Colonic mucosa (tissue), 4 donors: ENCODE measurements around the gene CFAP141. TPM values are rescaled to one million over a fixed set of nuclear protein-coding genes. Genes with fewer than 3 reads are reported as not detected.
A peak's percentile ranks its signal among the peaks of the same experiment; 100 is the strongest.

ENCODE experiments used
- DNase-seq: peaks from one replicate; pipeline ENCODE4 v3.0.0-alpha.2; 2020
- H3K27ac ChIP-seq: fragments of 200-600 bp; one replicate; pipeline ENCODE4 v1.8.0; 2021
- H3K27me3 ChIP-seq: fragments of 200-600 bp; one replicate; pipeline ENCODE4 v1.8.0; 2021
- H3K36me3 ChIP-seq: fragments of 200-600 bp; one replicate; pipeline ENCODE4 v1.8.0; 2021
- H3K4me1 ChIP-seq: fragments of 200-600 bp; one replicate; pipeline ENCODE4 v1.8.0; 2021; ENCODE audit warnings: mild to moderate bottlenecking
- H3K4me3 ChIP-seq: fragments of 200-600 bp; one replicate; pipeline ENCODE4 v1.8.0; 2021
- H3K9ac ChIP-seq, 2 donors: one replicate each; pipeline ENCODE4 v1.7.0; 2013; ENCODE audit warnings: control low read depth in 2 of 2, low read depth in 2 of 2, low read length in 2 of 2
- H3K9me3 ChIP-seq: fragments of 200-600 bp; one replicate; pipeline ENCODE4 v1.8.0; 2021
- CTCF ChIP-seq: fragments of 200-600 bp; IDR thresholded peaks from one replicate; pipeline ENCODE4 v1.8.0; 2022; ENCODE audit warnings: antibody characterized with exemption, mild to moderate bottlenecking
- intact Hi-C: fragments of 100-400 bp; cut with DNase I; formaldehyde crosslinking; loops from one replicate; pipeline ENCODE4 v1.14.1; 2022
- total RNA-seq, 2 donors: library from RNA; stranded (reverse); fragmentation: NEBNext Ultra II Directional in 1 of 2; extraction: Animal tissue kit (Norgen Biotek cat#: 25700) in 1 of 2; gene quantifications; one replicate each; pipeline ENCODE4 v1.2.1, GENCODE V29; 2021
- donor health status: healthy.
- donor health status: DM: no; HTN: no; CAD: no.
- donor health status: DM: no; HTN: no; CAD: no.

The CFAP141 gene
- total RNA-seq, 2 donors from 2014 or later, result not detected

GRCh38 chr1:154178911-154179811 is 27.0 kb downstream of the CFAP141 start:
- Histone ChIP-seq H3K9me3 (no peaks in the 10 kb centered on the region), H3K4me1 (peaks cover 34% of the 10 kb centered on the region), H3K27ac (peak overlapping the region; percentile 99), H3K4me3 (peak overlapping the region; percentile 15), H3K9ac (peak overlapping the region in 1 of 2 donors; percentile 79), H3K27me3 (no peaks in the 10 kb centered on the region), H3K36me3 (no peaks in the 10 kb centered on the region)
- TF ChIP-seq CTCF, result no peak
- intact Hi-C loops, result no loop called here
- DNase-seq, result peak; percentile 56

DNA sequence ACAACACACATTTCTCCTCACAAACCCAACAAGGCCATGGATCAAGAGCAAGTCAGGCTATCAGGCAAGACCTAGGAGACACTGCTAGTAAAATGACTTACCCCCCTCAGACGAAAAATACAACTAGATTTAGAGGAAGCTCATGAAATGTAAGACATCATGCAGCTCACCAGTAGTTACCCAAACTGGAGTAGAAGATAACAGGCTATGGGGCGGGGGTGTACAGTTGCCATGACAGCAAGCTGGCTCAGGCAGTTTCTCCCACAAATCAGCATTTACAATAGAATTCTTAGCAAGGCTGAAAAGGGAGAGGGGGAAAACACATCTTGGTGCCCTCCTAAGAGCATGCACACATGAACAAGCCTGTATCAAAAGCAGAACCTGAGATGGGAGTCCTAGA is 28.1 kb downstream of the CFAP141 start:
- H3K36me3 ChIP-seq, result peaks cover 2% of the 10 kb centered on the region
- peaks cover 34% of the 10 kb centered on the region for H3K4me1 ChIP-seq
- peak overlapping the region in 1 of 2 donors; percentile 79 for H3K9ac ChIP-seq
- DNase-seq, result no peak
- no peaks in the 10 kb centered on the region for H3K27me3 ChIP-seq
- H3K9me3 ChIP-seq, result no peaks in the 10 kb centered on the region
- no peak overlapping the region for H3K4me3 ChIP-seq
- TF ChIP-seq CTCF, result no peak
- intact Hi-C loops, result no loop called here
- H3K27ac ChIP-seq, result peak overlapping the region; percentile 99

GRCh38 chr1:154176337-154176736 is 29.8 kb downstream of the CFAP141 start:
- intact Hi-C loops, result no loop called here
- peak overlapping the region; percentile 46 for H3K27ac ChIP-seq
- peak overlapping the region in 1 of 2 donors; percentile 5 for H3K9ac ChIP-seq
- H3K4me3 ChIP-seq, result no peak overlapping the region
- DNase-seq, result peak; percentile 64
- peaks cover 31% of the 10 kb centered on the region for H3K4me1 ChIP-seq
- no peaks in the 10 kb centered on the region for H3K27me3 ChIP-seq
- H3K9me3 ChIP-seq, result no peaks in the 10 kb centered on the region
- no peak for TF ChIP-seq CTCF
- peaks cover 19% of the 10 kb centered on the region for H3K36me3 ChIP-seq

GRCh38 chr1:154174654-154175053 is 31.5 kb downstream of the CFAP141 start:
- no peak for TF ChIP-seq CTCF
- H3K4me3 ChIP-seq, result no peak overlapping the region
- intact Hi-C loops, result no loop called here
- H3K27me3 ChIP-seq, result no peaks in the 10 kb centered on the region
- H3K4me1 ChIP-seq, result peaks cover 21% of the 10 kb centered on the region
- H3K9ac ChIP-seq, result no peak overlapping the region
- H3K9me3 ChIP-seq, result no peaks in the 10 kb centered on the region
- peaks cover 33% of the 10 kb centered on the region for H3K36me3 ChIP-seq
- no peak overlapping the region for H3K27ac ChIP-seq
- DNase-seq, result no peak

DNA sequence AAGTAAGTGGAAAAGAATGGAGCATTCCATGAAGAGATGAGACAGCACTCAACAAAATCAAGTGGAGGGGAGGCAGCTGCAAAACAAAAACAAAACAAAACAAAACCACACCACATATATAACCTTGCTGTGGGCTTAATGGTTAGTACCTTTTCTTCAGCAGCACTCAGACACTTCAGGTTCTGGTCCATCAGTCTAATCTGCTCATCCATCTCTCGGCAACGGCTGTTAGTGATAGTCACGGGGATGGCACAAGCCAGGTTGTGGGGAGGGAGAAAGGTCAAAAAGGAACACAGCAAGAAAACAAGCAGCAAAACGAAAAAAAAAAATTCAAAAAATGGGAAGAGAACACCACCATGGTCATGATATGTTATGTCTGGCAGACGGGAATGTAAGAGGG is 34.3 kb downstream of the CFAP141 start:
- no peak overlapping the region for H3K4me3 ChIP-seq
- no peaks in the 10 kb centered on the region for H3K9me3 ChIP-seq
- H3K27me3 ChIP-seq, result no peaks in the 10 kb centered on the region
- peaks cover 47% of the 10 kb centered on the region for H3K36me3 ChIP-seq
- no peak for TF ChIP-seq CTCF
- peaks cover under 1% of the 10 kb centered on the region for H3K4me1 ChIP-seq
- H3K9ac ChIP-seq, result no peak overlapping the region
- no peak overlapping the region for H3K27ac ChIP-seq
- intact Hi-C loops, result no loop called here
- no peak for DNase-seq
